Parietal lobe (tissue), 1 donor: ENCODE data around the gene FPR3. TPM values are rescaled to one million over a fixed set of nuclear protein-coding genes. Genes with fewer than 3 reads are reported as not detected.

Experiments used
- total RNA-seq: library from RNA; depleted of rRNA; stranded (reverse); fragments of >200 nt; gene quantifications from one replicate; pipeline ENCODE4 v1.2.3, GENCODE V29; 2014

The FPR3 gene, protein sequence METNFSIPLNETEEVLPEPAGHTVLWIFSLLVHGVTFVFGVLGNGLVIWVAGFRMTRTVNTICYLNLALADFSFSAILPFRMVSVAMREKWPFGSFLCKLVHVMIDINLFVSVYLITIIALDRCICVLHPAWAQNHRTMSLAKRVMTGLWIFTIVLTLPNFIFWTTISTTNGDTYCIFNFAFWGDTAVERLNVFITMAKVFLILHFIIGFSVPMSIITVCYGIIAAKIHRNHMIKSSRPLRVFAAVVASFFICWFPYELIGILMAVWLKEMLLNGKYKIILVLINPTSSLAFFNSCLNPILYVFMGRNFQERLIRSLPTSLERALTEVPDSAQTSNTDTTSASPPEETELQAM
- not detected for total RNA-seq

GRCh38 chr19:51794885-51795490, at the start of gene FPR3:
TSS of gene FPR3 (plus strand) at chr19:51795157. CDS start at chr19:51823749, 28,592 bp downstream.

GRCh38 chr19:51751655-51752054, 43.3 kb upstream of the FPR3 start, which contains the start of gene FPR1:
TSS of gene FPR1 (minus strand) at chr19:51751878. CDS start at chr19:51746994, 4,884 bp downstream.

DNA sequence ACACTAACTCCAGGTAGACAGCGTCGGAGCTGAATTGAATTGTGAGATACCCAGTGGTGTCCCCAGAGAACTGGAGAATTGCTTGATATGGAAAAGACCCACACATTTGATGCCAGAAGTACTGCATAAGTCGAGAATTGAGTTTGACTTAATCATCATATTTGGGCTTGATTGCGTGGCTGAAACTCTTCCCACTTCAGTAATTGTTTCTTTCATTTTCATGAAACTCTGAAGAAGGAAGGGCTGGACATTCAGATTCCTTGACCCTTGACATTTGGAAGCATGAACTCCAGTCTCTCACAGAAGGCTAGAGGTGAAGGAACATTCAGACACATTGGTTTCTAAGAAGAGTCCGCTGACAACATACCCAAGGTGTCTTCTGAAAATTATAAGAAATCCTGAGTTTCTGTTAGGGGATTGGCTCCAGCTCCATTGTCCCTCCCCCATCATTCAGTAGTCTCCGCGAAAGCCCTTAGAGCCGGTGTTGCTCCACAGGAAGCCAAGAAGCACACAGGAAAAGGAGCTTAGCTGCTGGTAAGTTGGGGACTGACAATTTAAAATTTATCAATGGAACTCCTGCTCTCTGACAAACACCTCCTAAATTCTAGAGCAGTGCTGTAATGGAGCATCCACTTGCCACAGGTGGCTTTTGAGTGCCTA, 34.1 kb upstream of the FPR3 start, which contains the start of gene FPR2:
Gene FPR2 (plus strand): TSS at position 484 of the 660 bp plus-strand sequence. CDS start 7,479 bp downstream, outside the sequence.

Other genes with a start within 250 kb of the FPR3 start
- gene ZNF175, start 223.9 kb upstream of the FPR3 start, total RNA-seq = 11.6 TPM
- gene SIGLEC5, start 164.8 kb upstream of the FPR3 start, total RNA-seq = not detected
- gene SIGLEC14, start 148.3 kb upstream of the FPR3 start, total RNA-seq = 0.63 TPM
- gene SPACA6, start 101.8 kb upstream of the FPR3 start, total RNA-seq = 11.3 TPM
- gene HAS1, start 71.2 kb upstream of the FPR3 start, total RNA-seq = 1.3 TPM
- 4.7 TPM for gene FPR1, start 43.3 kb upstream of the FPR3 start, total RNA-seq
- gene FPR2, start 34.0 kb upstream of the FPR3 start, total RNA-seq = not detected
- gene ZNF577, start 92.8 kb downstream of the FPR3 start, total RNA-seq = 78.3 TPM
- 47.3 TPM for gene ZNF649, start 109.9 kb downstream of the FPR3 start, total RNA-seq
- gene ZNF613, start 132.3 kb downstream of the FPR3 start, total RNA-seq = 18.5 TPM
- 21.9 TPM for gene ZNF350, start 191.7 kb downstream of the FPR3 start, total RNA-seq
- gene ZNF615, start 213.1 kb downstream of the FPR3 start, total RNA-seq = 31.3 TPM
- gene ZNF614, start 233.2 kb downstream of the FPR3 start, total RNA-seq = 29.1 TPM